GM20000 (cell line): Measurements from ENCODE around the gene HECTD1.
"Not testable (repeated sequence)": the region's sequence is repeated elsewhere in the genome, so short reads cannot be mapped to it uniquely, and the experiment has no call there.

Experiments
- DNase-seq: peaks from one replicate; pipeline ENCODE4 v3.0.0; 2012; ENCODE audit warnings: low spot score
- TF ChIP-seq, protein P1 (sequence below): IDR thresholded peaks from 2 replicates; pipeline ENCODE4 v1.5.1; 2012; ENCODE audit warnings: mild to moderate bottlenecking, control low read depth; ENCODE audit errors: extremely low read depth, missing control alignments

The HECTD1 gene

DNA sequence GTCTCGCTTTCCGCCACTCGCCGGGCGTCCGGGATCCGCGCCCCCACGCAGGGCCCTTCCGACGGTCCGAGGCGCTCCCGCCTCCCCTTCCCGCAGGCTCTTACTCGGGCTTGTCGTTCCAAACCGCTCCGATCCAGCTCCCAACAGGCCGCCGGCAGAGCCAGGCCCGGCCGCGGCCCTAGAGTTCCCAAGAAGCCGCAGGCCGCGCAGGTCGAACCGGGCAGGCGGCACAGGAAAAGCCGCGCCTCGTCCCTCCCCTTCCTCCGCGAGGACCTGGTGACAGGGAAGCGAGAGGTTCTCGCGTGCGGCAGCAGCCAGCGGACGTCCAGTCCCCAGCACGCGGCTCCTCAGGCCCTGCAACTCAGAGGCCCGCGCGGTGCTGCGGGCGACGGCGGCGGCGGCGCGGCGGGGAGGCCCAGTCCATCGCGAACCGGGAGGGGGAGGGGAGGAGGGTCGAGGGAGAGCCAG lies 272 bp downstream of the HECTD1 start:
- no peak for DNase-seq
- TF ChIP-seq, protein P1, sequence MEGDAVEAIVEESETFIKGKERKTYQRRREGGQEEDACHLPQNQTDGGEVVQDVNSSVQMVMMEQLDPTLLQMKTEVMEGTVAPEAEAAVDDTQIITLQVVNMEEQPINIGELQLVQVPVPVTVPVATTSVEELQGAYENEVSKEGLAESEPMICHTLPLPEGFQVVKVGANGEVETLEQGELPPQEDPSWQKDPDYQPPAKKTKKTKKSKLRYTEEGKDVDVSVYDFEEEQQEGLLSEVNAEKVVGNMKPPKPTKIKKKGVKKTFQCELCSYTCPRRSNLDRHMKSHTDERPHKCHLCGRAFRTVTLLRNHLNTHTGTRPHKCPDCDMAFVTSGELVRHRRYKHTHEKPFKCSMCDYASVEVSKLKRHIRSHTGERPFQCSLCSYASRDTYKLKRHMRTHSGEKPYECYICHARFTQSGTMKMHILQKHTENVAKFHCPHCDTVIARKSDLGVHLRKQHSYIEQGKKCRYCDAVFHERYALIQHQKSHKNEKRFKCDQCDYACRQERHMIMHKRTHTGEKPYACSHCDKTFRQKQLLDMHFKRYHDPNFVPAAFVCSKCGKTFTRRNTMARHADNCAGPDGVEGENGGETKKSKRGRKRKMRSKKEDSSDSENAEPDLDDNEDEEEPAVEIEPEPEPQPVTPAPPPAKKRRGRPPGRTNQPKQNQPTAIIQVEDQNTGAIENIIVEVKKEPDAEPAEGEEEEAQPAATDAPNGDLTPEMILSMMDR = no peak

DNA sequence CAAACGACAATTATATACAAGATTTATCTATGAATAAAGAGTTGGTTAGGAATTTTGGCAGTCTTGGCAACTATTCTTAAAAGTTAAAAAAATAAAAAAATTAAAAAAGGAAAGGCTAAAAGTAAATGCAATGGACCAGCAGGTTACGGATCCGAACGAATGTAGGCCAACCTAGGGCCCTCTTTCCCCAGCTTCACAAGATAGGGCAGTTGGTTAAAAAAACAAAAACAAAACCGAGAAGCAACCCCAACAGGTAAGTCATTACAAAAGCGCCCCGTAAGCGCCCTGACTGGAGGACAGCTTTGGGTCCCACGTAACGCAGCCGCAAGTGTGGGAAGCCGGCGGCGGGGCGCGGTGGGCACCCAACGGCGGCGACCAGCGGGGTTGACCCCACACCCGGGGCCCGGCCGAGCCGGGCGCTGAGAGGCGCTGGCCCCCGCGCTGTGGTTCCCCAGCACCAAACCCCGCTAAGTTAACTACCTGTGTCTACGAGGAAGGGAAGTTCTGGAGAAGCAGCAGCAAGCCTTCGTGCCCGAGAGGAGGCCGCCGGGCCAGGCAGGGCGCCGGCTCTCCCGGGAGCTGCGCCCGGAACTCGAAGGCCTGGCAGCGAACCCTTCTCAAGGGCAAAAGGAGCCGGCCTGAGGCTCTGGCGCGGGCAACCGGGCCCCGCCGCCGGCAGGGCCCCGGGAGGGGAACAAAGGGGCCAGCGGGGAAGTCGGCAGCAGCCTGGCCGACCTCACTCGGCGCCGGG lies 882 bp downstream of the HECTD1 start:
- DNase-seq = peak; percentile 61
- TF ChIP-seq, protein P1 = no peak

DNA sequence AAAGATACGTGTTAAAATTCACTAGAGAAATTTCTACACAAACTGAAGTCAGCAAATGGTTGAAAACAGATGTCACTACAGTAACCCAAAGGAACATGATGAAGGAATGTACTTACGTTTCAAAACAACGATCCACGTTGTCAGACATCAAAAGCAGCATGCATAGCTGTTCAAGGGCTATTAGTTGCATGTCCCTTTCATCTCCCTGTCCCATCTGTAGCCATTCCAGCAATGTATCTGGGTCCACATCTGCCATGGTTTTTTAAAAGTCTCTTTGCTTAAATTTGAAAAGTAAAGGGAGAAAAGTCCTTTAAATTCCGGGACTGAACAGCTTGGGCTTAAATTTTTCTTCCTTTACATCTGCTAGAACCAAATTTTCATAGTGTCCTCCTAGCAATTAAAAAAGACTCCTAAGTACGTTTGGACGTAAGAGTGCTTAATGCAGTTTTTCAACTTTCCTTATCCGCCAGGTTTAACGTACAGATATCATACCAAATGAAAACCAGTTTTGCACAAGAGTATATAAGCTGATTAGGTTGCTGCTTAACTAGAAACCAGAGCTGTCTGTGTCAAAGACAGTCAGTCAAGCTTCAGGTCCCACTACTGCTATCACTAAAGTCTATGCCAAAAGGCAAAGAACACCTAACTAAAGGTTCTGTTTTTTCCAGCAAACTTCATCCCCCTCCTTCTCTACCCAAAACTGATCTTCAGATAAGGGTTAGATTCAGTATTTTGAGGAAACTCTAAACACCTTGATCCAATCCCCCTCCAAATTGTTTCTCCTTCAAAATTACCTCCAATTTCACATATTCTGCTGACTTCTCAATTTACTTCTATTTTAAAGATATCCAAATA lies 1.7 kb downstream of the HECTD1 start:
- TF ChIP-seq, protein P1 = no peak

DNA sequence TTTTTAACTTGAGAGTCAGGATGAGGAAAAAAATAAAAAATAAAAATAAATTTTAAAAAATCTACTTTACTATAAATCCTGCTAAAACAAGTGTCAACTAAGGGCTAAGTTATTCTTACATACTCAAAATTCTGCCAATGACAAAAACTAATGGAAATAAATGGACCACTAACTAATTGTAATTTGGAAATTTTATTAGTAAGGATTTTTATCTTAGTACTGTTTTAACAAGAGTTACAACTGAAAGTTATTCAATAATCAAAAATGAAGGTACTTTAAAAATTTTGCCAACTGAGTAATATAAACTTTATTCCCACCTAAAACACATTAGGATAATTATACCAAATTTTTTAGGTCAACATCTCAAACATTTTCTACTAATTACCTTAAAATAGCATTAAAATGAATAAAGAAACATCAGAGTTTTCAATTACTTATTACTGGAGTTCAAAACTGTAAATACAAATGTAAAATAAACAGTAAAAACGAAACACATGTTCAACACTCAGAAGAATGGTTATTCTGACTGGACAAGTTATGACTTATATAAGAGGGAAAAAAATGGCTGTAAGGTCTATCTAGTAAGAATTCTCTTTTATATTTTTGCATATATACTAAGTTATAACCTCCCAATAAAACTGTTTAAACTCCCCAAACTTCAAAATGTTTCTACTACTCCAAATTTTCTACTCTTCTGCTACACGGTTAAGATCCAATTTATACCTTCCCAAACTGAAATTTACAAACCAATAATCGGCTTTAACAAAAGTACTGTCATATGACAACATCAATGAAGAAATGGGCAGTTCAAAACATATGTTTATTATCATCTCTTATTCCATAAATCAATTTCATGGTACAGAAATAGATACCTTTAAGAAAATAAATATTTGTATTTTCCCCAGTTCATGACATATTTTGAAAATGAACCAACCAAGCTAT lies 2.7 kb downstream of the HECTD1 start:
- no peak for DNase-seq

More for the DNA sequence above, 1.7 kb downstream of the HECTD1 start:
- peak; percentile 35 for DNase-seq

DNA sequence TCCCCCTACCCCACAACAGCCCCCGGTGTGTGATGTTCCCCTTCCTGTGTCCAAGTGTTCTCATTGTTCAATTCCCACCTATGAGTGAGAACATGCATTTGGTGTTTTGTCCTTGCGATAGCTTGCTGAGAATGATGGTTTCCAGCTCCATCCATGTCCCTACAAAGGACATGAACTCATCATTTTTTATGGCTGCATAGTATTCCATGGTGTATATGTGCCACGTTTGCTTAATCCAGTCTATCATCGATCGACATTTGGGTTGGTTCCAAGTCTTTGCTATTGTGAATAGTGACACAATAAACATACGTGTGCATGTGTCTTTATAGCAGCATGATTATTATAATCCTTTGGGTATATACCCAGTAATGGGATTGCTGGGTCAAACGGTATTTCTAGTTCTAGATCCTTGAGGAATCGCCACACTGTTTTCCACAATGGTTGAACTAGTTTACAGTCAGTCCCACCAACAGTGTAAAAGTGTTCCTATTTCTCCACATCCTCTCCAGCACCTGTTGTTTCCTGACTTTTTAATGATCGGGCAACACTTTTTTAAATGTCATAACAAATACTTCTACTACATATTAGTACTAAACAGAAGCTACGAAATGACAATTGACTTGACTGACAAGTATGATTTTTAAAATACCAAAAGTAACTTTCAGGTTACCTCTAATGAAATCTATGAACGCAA lies 3.5 kb downstream of the HECTD1 start:
- not testable (repeated sequence) for DNase-seq

More for the DNA sequence above, 2.7 kb downstream of the HECTD1 start:
- TF ChIP-seq, protein P1 = no peak

DNA sequence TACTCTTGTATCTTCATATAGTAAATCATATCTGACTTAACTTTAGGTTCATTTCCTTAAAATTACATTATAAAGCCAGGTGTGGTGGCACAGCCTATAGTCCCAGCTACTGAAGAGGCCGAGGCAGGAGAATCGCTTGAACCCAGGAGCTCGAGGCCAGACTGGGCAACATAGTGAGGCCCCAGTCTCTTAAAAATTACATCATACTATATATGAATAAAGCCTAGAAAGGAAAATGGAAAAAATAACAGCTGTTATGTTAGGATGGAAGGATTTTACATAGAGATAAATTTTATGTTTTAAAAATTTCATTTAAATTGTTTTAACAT lies 4.2 kb downstream of the HECTD1 start:
- no peak for DNase-seq
- TF ChIP-seq, protein P1 = no peak

DNA sequence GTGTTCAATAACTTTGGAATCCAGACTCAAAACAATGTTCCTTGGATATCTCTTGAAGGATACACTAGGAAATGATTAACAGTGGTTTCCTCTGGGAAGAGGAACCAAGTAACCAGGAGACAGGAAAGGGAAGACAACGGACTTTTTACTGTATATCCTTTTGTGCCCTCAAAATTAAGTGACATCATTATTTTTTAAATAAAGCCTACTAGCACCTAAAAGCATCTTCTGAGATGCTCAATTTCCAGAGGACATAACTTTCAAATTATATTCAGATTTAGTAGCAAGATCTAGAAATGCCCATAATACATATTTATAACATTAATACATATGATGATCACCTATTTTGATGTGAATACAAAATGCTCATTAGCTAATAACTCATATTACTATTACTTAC lies 6.5 kb downstream of the HECTD1 start:
- TF ChIP-seq, protein P1 = no peak
- no peak for DNase-seq
